ENCODE data around the gene CLRN3.

Gene CLRN3

GRCh38 chr10:127907411-127908105 lies 14.8 kb upstream of the CLRN3 start:
- TF ChIP-seq CTCF (conservative IDR thresholded peaks at IDR 0.05; ENCODE audit: low read depth, low read length): peak; percentile 1
- H3K4me3 ChIP-seq (ENCODE audit: low read length): peak overlapping the region; percentile 62
- no peak for DNase-seq (ENCODE audit: low read depth)

- H3K4me3 ChIP-seq (ENCODE audit: low read length): peak within 1 kb of the TSS; percentile 62
- TF ChIP-seq CTCF (conservative IDR thresholded peaks at IDR 0.05; ENCODE audit: low read depth, low read length): peak; percentile 57
- no peak for DNase-seq (ENCODE audit: low read depth)
Observed at GRCh38 chr10:127906548-127907377, 14.0 kb upstream of the CLRN3 start, which contains the start of gene PTPRE. Gene PTPRE, plus strand, starts transcription at chr10:127907103. Its CDS starts 133,779 bp downstream, at chr10:128040882.

- no peak for TF ChIP-seq CTCF (conservative IDR thresholded peaks at IDR 0.05; ENCODE audit: low read depth, low read length)
- H3K4me3 ChIP-seq (ENCODE audit: low read length): no peak overlapping the region
- no peak for DNase-seq (ENCODE audit: low read depth)
Observed at GRCh38 chr10:127905848-127906261, 13.1 kb upstream of the CLRN3 start.

GRCh38 chr10:127905001-127905847 lies 12.5 kb upstream of the CLRN3 start:
- no peak for DNase-seq (ENCODE audit: low read depth)
- no peak overlapping the region for H3K4me3 ChIP-seq (ENCODE audit: low read length)
- no peak for TF ChIP-seq CTCF (conservative IDR thresholded peaks at IDR 0.05; ENCODE audit: low read depth, low read length)

- DNase-seq (ENCODE audit: low read depth): no peak
- H3K4me3 ChIP-seq (ENCODE audit: low read length): no peak overlapping the region
- no peak for TF ChIP-seq CTCF (conservative IDR thresholded peaks at IDR 0.05; ENCODE audit: low read depth, low read length)
Observed at GRCh38 chr10:127904311-127905000, 11.7 kb upstream of the CLRN3 start.

GRCh38 chr10:127903789-127904188 lies 11.0 kb upstream of the CLRN3 start:
- TF ChIP-seq CTCF (conservative IDR thresholded peaks at IDR 0.05; ENCODE audit: low read depth, low read length): no peak

More at GRCh38 chr10:127903789-127904188, 11.0 kb upstream of the CLRN3 start:
- no peak overlapping the region for H3K4me3 ChIP-seq (ENCODE audit: low read length)
- DNase-seq (ENCODE audit: low read depth): no peak

All from retinal pigment epithelial cell (primary cell).